ENCODE data around the gene PADI2.
A peak's percentile ranks its signal among the peaks of the same experiment; 100 is the strongest.

Gene PADI2

DNA sequence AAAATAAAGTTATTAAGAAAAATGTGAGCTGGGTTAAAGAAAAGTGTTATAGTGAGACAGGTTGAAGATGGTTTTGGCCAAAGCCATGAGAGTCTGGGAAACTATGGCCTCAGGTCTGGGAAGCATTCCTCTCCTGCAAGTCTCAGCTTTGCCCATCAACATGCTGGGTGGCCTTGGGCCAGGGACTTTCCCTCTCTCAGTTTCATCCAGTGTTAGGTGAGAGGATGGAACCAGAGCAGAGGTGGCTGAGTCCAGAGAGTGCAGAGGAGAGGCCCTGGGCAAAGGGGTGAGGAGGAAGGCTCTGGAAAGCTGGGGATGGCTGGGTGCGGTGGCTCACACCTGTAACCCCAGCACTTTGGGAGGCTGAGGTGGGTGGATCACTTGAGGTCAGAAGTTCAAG lies 10.5 kb downstream of the PADI2 start:
- Histone ChIP-seq H3K27me3 (no peaks in the 10 kb centered on the region), H3K27ac (no peak overlapping the region), H3K36me3 (no peaks in the 10 kb centered on the region), H3K9ac (no peak overlapping the region), H3K4me3 (no peak overlapping the region), H3K4me1 (peaks cover 22% of the 10 kb centered on the region), H4K20me1 (no peaks in the 10 kb centered on the region), H3K4me2 (no peak overlapping the region), H3K9me3 (no peaks in the 10 kb centered on the region)
- TF ChIP-seq Cebpa-rat (IDR thresholded peaks at IDR 0.05): no peak

- TF ChIP-seq Cebpa-rat (IDR thresholded peaks at IDR 0.05): no peak
Observed at GRCh38 chr1:17108360-17108759, 10.9 kb downstream of the PADI2 start.

GRCh38 chr1:17104782-17105181 lies 14.5 kb downstream of the PADI2 start:
- peaks cover 21% of the 10 kb centered on the region for H3K4me1 ChIP-seq
- H3K27me3 ChIP-seq: no peaks in the 10 kb centered on the region
- H3K9ac ChIP-seq: no peak overlapping the region
- H3K27ac ChIP-seq: no peak overlapping the region
- no peaks in the 10 kb centered on the region for H3K9me3 ChIP-seq
- no peak overlapping the region for H3K4me2 ChIP-seq
- no peak for TF ChIP-seq Cebpa-rat (IDR thresholded peaks at IDR 0.05)
- H4K20me1 ChIP-seq: no peaks in the 10 kb centered on the region
- no peaks in the 10 kb centered on the region for H3K36me3 ChIP-seq
- no peak overlapping the region for H3K4me3 ChIP-seq

More at GRCh38 chr1:17108360-17108759, 10.9 kb downstream of the PADI2 start:
- no peak overlapping the region for H3K9ac ChIP-seq
- H3K4me1 ChIP-seq: peaks cover 22% of the 10 kb centered on the region
- no peak overlapping the region for H3K4me2 ChIP-seq
- H3K36me3 ChIP-seq: no peaks in the 10 kb centered on the region
- H3K27ac ChIP-seq: no peak overlapping the region
- no peaks in the 10 kb centered on the region for H4K20me1 ChIP-seq
- no peaks in the 10 kb centered on the region for H3K27me3 ChIP-seq
- H3K9me3 ChIP-seq: no peaks in the 10 kb centered on the region
- no peak overlapping the region for H3K4me3 ChIP-seq

DNA sequence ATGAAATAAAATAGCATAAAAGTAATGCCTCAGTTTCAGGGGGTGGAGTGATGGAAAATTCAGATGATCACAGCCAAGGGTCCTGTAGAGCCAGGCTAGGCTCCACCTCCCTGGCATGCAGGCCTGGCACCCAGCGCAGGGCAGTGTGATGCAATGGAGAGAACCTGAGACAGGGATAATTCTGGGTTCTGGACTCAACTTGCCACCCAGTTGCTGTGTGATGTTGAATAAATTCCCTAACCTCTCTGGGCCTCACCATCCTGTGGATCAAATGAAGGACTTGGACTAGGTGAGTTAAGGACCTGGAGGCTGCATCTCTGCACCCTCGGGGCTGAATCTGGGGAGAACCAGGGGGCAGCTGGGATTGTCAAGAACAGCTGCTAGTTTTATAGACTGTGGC lies 17.0 kb downstream of the PADI2 start:
- no peaks in the 10 kb centered on the region for H3K9me3 ChIP-seq
- no peak for TF ChIP-seq Cebpa-rat (IDR thresholded peaks at IDR 0.05)
- no peaks in the 10 kb centered on the region for H3K36me3 ChIP-seq
- peaks cover 39% of the 10 kb centered on the region for H3K4me1 ChIP-seq
- H4K20me1 ChIP-seq: no peaks in the 10 kb centered on the region
- H3K4me2 ChIP-seq: no peak overlapping the region
- no peaks in the 10 kb centered on the region for H3K27me3 ChIP-seq
- H3K9ac ChIP-seq: no peak overlapping the region
- no peak overlapping the region for H3K4me3 ChIP-seq
- H3K27ac ChIP-seq: no peak overlapping the region

GRCh38 chr1:17101261-17101660 lies 18.0 kb downstream of the PADI2 start:
- Histone ChIP-seq H3K4me3 (no peak overlapping the region), H3K4me2 (no peak overlapping the region), H3K4me1 (peaks cover 41% of the 10 kb centered on the region), H3K36me3 (no peaks in the 10 kb centered on the region), H3K27ac (0 out of 2 replicates have a peak overlapping the region, but pooled peaks have one; percentile 8), H3K9ac (no peak overlapping the region), H3K9me3 (no peaks in the 10 kb centered on the region), H3K27me3 (no peaks in the 10 kb centered on the region), H4K20me1 (no peaks in the 10 kb centered on the region)
- TF ChIP-seq Cebpa-rat (IDR thresholded peaks at IDR 0.05): no peak

DNA sequence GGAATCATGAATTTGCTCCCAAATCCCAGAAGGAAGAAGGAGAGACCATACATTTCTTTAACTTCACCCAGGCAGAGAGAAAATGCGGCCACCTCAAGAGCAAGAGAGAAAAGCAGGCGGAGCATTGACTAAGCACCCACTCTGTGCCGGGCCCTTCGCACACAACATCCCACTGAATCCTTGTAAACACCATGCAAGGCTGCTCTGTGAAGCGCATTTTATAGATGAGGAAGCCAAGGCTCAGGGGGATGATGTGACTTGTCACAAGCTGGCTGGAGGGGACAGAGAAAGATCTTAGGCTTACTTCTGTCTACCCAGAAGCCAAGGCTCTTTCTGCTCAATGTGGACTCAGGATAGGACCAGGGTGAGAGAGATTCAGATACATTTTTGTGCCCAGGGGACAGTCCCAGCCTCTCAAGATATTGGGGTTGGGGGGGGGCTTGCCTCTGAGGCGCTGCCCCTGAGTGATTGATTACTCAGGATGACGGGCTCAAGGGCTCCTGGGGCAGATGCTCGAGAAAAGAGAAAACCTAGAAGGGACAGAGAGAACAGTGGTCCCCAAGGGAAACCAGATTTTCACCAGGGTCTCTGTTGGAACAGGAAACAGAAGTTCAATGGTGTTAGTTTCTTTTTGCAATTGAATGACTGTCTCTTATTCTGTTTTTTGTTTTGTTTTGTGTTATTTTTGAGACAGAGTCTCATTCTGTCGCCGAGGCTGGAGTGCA lies 19.5 kb downstream of the PADI2 start:
- H3K4me2 ChIP-seq: peak overlapping the region; percentile 40

DNA sequence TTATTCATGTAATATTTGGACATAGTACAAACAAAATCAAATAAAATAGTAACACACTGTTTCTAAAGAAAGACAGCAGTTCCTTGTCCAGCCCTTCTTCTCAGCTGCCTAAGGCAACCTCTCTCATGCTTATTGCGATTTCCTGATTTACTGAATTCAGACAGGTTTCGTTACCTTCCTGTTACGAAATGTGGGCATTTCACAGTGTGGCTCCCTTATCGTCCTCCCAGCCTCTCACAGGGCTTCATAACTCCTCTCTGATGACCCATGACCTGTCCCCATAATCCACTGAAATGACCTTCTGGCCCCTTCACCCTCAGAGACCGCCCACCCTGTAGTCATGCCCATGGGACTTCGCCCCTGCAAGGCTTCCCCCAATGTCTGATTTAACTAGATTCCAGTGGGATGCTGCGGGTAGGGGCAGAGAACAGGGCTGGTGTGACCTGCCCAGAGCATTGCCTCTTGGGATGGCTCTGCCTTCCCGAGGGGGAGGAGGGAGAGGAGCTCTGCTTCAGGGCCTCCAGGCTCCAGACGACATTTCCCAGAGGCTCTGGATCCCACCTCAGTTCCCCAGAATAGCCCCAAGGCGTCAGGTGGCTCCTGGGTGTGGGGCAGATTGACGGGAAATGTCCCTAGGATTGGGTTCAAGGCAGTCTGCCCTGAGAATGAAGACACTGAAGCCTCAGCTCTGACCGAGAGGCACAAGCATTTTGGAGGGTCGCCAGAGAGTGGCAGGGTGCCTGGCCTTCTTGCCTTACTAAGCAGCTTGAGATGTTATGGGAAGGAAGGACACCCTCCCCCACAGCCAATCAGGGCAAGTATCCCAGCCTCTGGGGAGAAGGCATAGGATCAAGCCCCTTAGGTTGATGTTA lies 20.6 kb downstream of the PADI2 start:
- Histone ChIP-seq H3K4me2 (peak overlapping the region; percentile 40), H3K9me3 (peaks cover 2% of the 10 kb centered on the region), H4K20me1 (no peaks in the 10 kb centered on the region), H3K9ac (no peak overlapping the region), H3K27ac (no peak overlapping the region), H3K36me3 (no peaks in the 10 kb centered on the region), H3K4me1 (peaks cover 60% of the 10 kb centered on the region), H3K27me3 (no peaks in the 10 kb centered on the region), H3K4me3 (no peak overlapping the region)
- no peak for TF ChIP-seq Cebpa-rat (IDR thresholded peaks at IDR 0.05)

More for the DNA sequence above, 19.5 kb downstream of the PADI2 start:
- Histone ChIP-seq H3K36me3 (no peaks in the 10 kb centered on the region), H3K4me1 (peaks cover 52% of the 10 kb centered on the region), H3K9ac (0 out of 2 replicates have a peak overlapping the region, but pooled peaks have one; percentile 1), H4K20me1 (no peaks in the 10 kb centered on the region), H3K27me3 (no peaks in the 10 kb centered on the region), H3K9me3 (no peaks in the 10 kb centered on the region), H3K4me3 (no peak overlapping the region), H3K27ac (peak overlapping the region; percentile 18; the same call in 1 of the 2 replicates)
- TF ChIP-seq Cebpa-rat (IDR thresholded peaks at IDR 0.05): no peak

- TF ChIP-seq Cebpa-rat (IDR thresholded peaks at IDR 0.05): no peak
- Histone ChIP-seq H3K4me2 (no peak overlapping the region), H3K9ac (no peak overlapping the region), H3K9me3 (peaks cover 11% of the 10 kb centered on the region), H3K27ac (no peak overlapping the region), H3K4me3 (no peak overlapping the region), H3K4me1 (peaks cover 60% of the 10 kb centered on the region), H4K20me1 (no peaks in the 10 kb centered on the region), H3K27me3 (no peaks in the 10 kb centered on the region), H3K36me3 (no peaks in the 10 kb centered on the region)
Observed at GRCh38 chr1:17097787-17098186, 21.5 kb downstream of the PADI2 start.

- Histone ChIP-seq H3K9me3 (peaks cover 17% of the 10 kb centered on the region), H3K4me3 (no peak overlapping the region), H3K36me3 (no peaks in the 10 kb centered on the region), H3K27me3 (no peaks in the 10 kb centered on the region), H3K4me2 (no peak overlapping the region), H3K4me1 (peaks cover 60% of the 10 kb centered on the region), H3K9ac (no peak overlapping the region), H3K27ac (no peak overlapping the region), H4K20me1 (no peaks in the 10 kb centered on the region)
- TF ChIP-seq Cebpa-rat (IDR thresholded peaks at IDR 0.05): no peak
Observed at GRCh38 chr1:17097147-17097546, 22.1 kb downstream of the PADI2 start.

DNA sequence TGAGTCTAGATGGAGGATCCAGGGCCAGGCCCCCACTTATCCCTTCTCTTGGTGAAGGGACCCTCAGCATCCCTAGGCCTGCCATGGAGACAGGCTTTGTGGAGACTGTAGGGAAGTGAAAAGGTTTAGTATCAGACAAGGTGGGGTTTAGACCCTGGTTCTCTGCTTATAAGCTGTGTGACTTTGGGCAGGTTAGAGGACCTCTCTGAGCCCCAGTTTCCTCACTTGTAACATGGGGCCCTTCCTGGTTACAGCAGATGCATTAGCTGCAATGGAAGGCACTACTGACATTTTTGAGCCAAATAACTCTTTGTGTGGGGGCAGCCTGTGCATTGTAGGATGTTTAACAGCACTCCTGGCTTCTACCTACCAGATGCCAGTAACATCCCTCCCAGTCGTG lies 22.7 kb downstream of the PADI2 start:
- H3K9ac ChIP-seq: no peak overlapping the region
- no peak for TF ChIP-seq Cebpa-rat (IDR thresholded peaks at IDR 0.05)
- no peaks in the 10 kb centered on the region for H3K36me3 ChIP-seq
- H3K27ac ChIP-seq: no peak overlapping the region
- H3K4me3 ChIP-seq: no peak overlapping the region
- no peak overlapping the region for H3K4me2 ChIP-seq
- no peaks in the 10 kb centered on the region for H3K27me3 ChIP-seq
- peaks cover 21% of the 10 kb centered on the region for H3K9me3 ChIP-seq
- no peaks in the 10 kb centered on the region for H4K20me1 ChIP-seq
- peaks cover 60% of the 10 kb centered on the region for H3K4me1 ChIP-seq

All from BLaER1 (cell line).